NCI-H446 (cell line): ENCODE results near the gene ANKRD2.
"Not testable (repeated sequence)": the region's sequence is repeated elsewhere in the genome, so short reads cannot be mapped to it uniquely, and the experiment has no call there.

Experiments used
- DNase-seq, 2 experiments: peaks; one replicate each; lab custom pipeline; 2025; lab: John Stamatoyannopoulos, UW

The ANKRD2 gene

GRCh38 chr10:97571622-97572021 lies 957 bp upstream of the ANKRD2 start:
- DNase-seq: no peak

- no peak for DNase-seq
Observed at GRCh38 chr10:97573021-97573420, 442 bp downstream of the ANKRD2 start.

- no peak for DNase-seq
Observed at GRCh38 chr10:97573672-97574071, 1.1 kb downstream of the ANKRD2 start.

GRCh38 chr10:97574374-97575126 lies 2.0 kb downstream of the ANKRD2 start:
- peak in 1 of 2 experiments; percentile 12 for DNase-seq

GRCh38 chr10:97575127-97575668 lies 2.6 kb downstream of the ANKRD2 start:
- no peak for DNase-seq

GRCh38 chr10:97576487-97576886 lies 3.9 kb downstream of the ANKRD2 start:
- DNase-seq: not testable (repeated sequence)

- no peak for DNase-seq
Observed at GRCh38 chr10:97577701-97578100, 5.1 kb downstream of the ANKRD2 start.

- no peak for DNase-seq
Observed at GRCh38 chr10:97578171-97578844, 5.7 kb downstream of the ANKRD2 start.

- no peak for DNase-seq
Observed at GRCh38 chr10:97580421-97581367, 8.1 kb downstream of the ANKRD2 start.

- DNase-seq: no peak
Observed at GRCh38 chr10:97582169-97582568, 9.6 kb downstream of the ANKRD2 start.

GRCh38 chr10:97583476-97583875 lies 10.9 kb downstream of the ANKRD2 start:
- DNase-seq: no peak

- DNase-seq: peak; percentile 38 to 79
Observed at GRCh38 chr10:97584060-97584797, 11.7 kb downstream of the ANKRD2 start, which contains the start of gene HOGA1. HOGA1 (plus strand) TSS chr10:97584389; CDS start chr10:97584704, 315 bp downstream.

- no peak for DNase-seq
Observed at GRCh38 chr10:97584798-97585438, 12.3 kb downstream of the ANKRD2 start.

- DNase-seq: no peak
Observed at GRCh38 chr10:97585439-97585811, 12.8 kb downstream of the ANKRD2 start.

GRCh38 chr10:97587183-97587582 lies 14.6 kb downstream of the ANKRD2 start:
- DNase-seq: no peak

- DNase-seq: no peak
Observed at GRCh38 chr10:97589479-97589878, 16.9 kb downstream of the ANKRD2 start, which contains the start of gene C10orf62. C10orf62 (plus strand) TSS chr10:97589721; CDS start chr10:97589898, 177 bp downstream.

- no peak for DNase-seq
Observed at GRCh38 chr10:97590082-97590747, 17.6 kb downstream of the ANKRD2 start.

- no peak for DNase-seq
Observed at GRCh38 chr10:97590748-97591495, 18.3 kb downstream of the ANKRD2 start.

- DNase-seq: no peak
Observed at GRCh38 chr10:97593421-97593820, 20.8 kb downstream of the ANKRD2 start.
